Vagina (tissue), 2 donors: Measurements from ENCODE around the gene POLN.

Source experiments
- CTCF ChIP-seq, 3 experiments: fragments of 450-650 bp in 2 of 3; fragments of 200-600 bp in 1 of 3; sonication (generic) in 1 of 3; IDR thresholded peaks; one replicate each; pipeline ENCODE4 v1.5.1; 2017 to 2019; ENCODE audit warnings: antibody characterized with exemption in 3 of 3, mild to moderate bottlenecking in 2 of 3, moderate library complexity in 2 of 3
- POLR2A ChIP-seq, 2 donors: fragments of 450-650 bp; IDR thresholded peaks; one replicate each; pipeline ENCODE4 v1.6.1; 2017; ENCODE audit warnings: antibody characterized with exemption in 2 of 2, mild to moderate bottlenecking in 2 of 2, moderate library complexity in 2 of 2

- TF ChIP-seq POLR2A (IDR thresholded peaks at IDR 0.05) = no peak
- no peak for TF ChIP-seq CTCF (IDR thresholded peaks at IDR 0.05)
Observed at GRCh38 chr4:2231082-2231481, 10.8 kb downstream of the POLN start.
